CD4-positive, alpha-beta T cell treated with Interleukin-17A for 1 hour (primary cell): ENCODE measurements around the gene FGF10.

Experiments
- DNase-seq: peaks from one replicate; pipeline ENCODE4 v3.0.0-alpha.2; 2020

FGF10 gene

GRCh38 chr5:44389090-44389822 is at the start of gene FGF10:
TSS of gene FGF10 (minus strand) at chr5:44389420. CDS start at chr5:44388682, 738 bp downstream.
- no peak for DNase-seq

- DNase-seq, result no peak
Observed at GRCh38 chr5:44426944-44427343, 37.7 kb upstream of the FGF10 start.

- DNase-seq, result no peak
Observed at GRCh38 chr5:44412286-44412685, 23.1 kb upstream of the FGF10 start.

GRCh38 chr5:44402084-44402483 is 12.9 kb upstream of the FGF10 start:
- DNase-seq, result no peak

- DNase-seq, result no peak
Observed at GRCh38 chr5:44401611-44402010, 12.4 kb upstream of the FGF10 start.

GRCh38 chr5:44398382-44398781 is 9.2 kb upstream of the FGF10 start:
- no peak for DNase-seq

- DNase-seq, result no peak
Observed at GRCh38 chr5:44396312-44396711, 7.1 kb upstream of the FGF10 start.

GRCh38 chr5:44390351-44390750 is 1.1 kb upstream of the FGF10 start:
- DNase-seq, result no peak

- no peak for DNase-seq
Observed at GRCh38 chr5:44389823-44390143, 563 bp upstream of the FGF10 start.

GRCh38 chr5:44388321-44389089 is 715 bp downstream of the FGF10 start:
- no peak for DNase-seq

GRCh38 chr5:44387921-44388320 is 1.3 kb downstream of the FGF10 start:
- DNase-seq, result no peak

GRCh38 chr5:44387406-44387805 is 1.8 kb downstream of the FGF10 start:
- no peak for DNase-seq

- no peak for DNase-seq
Observed at GRCh38 chr5:44385291-44385900, 3.8 kb downstream of the FGF10 start.

GRCh38 chr5:44384816-44385215 is 4.4 kb downstream of the FGF10 start:
- no peak for DNase-seq

GRCh38 chr5:44382894-44383293 is 6.3 kb downstream of the FGF10 start:
- DNase-seq, result no peak

GRCh38 chr5:44377057-44377456 is 12.2 kb downstream of the FGF10 start:
- no peak for DNase-seq

GRCh38 chr5:44372028-44372427 is 17.2 kb downstream of the FGF10 start:
- DNase-seq, result no peak

- no peak for DNase-seq
Observed at GRCh38 chr5:44367203-44367602, 22.0 kb downstream of the FGF10 start.

- DNase-seq, result no peak
Observed at GRCh38 chr5:44365345-44365744, 23.9 kb downstream of the FGF10 start.

GRCh38 chr5:44364097-44364496 is 25.1 kb downstream of the FGF10 start:
- no peak for DNase-seq

GRCh38 chr5:44361342-44362001 is 27.7 kb downstream of the FGF10 start:
- DNase-seq, result no peak

- DNase-seq, result no peak
Observed at GRCh38 chr5:44360919-44361318, 28.3 kb downstream of the FGF10 start.

- DNase-seq, result no peak
Observed at GRCh38 chr5:44358421-44358820, 30.8 kb downstream of the FGF10 start.

- no peak for DNase-seq
Observed at GRCh38 chr5:44356231-44356630, 33.0 kb downstream of the FGF10 start.
